Stimulated activated CD4-positive, alpha-beta T cell treated with anti-CD3 and anti-CD28 coated beads, Interleukin-4, amount 100 ng/mL, for 48 hours (primary cell): ENCODE measurements around the gene ACP4.
"Not testable (repeated sequence)": the region's sequence is repeated elsewhere in the genome, so short reads cannot be mapped to it uniquely, and the experiment has no call there.

Experiments used
- DNase-seq, 2 donors: peaks; one replicate each; pipeline ENCODE4 v3.0.0-alpha.2; 2020; ENCODE audit warnings: low read depth in 2 of 2

Gene ACP4, protein sequence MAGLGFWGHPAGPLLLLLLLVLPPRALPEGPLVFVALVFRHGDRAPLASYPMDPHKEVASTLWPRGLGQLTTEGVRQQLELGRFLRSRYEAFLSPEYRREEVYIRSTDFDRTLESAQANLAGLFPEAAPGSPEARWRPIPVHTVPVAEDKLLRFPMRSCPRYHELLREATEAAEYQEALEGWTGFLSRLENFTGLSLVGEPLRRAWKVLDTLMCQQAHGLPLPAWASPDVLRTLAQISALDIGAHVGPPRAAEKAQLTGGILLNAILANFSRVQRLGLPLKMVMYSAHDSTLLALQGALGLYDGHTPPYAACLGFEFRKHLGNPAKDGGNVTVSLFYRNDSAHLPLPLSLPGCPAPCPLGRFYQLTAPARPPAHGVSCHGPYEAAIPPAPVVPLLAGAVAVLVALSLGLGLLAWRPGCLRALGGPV

DNA sequence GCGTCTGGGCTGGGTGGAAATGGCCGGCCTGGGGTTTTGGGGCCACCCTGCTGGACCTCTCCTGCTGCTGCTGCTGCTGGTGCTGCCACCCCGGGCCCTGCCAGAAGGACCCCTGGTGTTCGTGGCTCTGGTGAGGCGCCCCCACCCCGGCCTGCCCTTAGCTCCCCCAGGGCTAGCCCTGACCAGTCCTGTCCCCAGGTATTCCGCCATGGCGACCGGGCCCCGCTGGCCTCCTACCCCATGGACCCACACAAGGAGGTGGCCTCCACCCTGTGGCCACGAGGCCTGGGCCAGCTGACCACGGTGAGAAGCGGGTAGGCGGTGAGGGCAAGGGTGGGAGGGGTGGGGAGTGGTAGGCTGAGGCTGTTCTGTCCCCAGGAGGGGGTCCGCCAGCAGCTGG is at the start of gene ACP4:
Gene ACP4 (plus strand): TSS at position 20 of the 400 bp plus-strand sequence. CDS start 0 bp downstream, at position 20.
- DNase-seq = no peak

DNA sequence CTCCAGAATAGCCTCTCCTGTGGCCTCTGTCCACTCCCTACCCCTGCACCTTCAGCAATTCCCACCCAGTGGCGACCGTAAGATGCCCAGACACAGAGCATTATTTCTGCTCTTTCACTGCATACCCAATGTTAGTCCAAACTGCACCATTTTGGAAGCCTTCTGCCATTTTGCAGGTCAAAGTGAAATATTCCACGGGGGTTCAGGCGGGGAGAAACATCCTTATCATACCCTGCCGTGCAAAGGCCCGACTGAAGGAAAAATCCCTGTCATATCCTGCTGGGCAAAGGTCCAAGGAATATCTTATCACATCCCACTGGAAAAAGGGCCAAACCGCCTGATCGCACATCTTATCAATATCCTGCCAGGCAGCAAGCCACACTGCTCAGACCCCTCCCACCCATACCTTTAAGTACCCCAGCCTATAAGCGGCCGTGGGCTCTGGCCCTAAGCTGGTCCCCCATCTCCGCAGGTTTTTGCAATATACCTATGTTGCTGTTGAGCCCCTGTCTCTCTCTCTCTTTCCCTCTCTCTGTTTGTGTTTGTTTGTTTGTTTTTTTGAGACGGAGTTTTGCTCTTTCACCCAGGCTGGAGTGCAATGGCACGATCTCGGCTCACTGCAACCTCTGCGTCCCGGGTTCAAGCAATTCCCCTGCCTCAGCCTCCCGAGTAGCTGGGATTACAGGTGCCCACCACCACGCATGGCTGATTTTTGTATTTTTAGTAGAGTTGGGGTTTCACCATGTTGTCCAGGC is 48.9 kb upstream of the ACP4 start:
- no peak for DNase-seq

DNA sequence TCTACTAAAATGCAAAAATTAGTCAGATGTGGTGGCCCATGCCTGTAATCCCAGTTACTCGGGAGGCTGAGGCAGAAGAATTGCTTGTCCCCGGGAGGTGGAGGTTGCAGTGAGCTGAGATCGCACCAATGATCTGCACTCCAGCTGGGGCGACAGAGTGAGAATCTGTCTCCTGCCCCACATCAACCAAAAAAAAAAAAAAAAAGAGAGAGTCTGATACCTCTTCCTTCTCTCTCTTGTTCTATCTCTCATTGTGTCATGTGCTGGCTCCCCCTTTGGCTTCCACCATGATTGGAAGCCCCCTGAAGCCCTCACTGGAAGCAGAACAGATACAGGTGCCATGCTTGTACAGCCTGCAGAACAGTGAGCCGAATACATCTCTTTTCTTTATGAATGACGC is 46.7 kb upstream of the ACP4 start:
- DNase-seq = no peak

DNA sequence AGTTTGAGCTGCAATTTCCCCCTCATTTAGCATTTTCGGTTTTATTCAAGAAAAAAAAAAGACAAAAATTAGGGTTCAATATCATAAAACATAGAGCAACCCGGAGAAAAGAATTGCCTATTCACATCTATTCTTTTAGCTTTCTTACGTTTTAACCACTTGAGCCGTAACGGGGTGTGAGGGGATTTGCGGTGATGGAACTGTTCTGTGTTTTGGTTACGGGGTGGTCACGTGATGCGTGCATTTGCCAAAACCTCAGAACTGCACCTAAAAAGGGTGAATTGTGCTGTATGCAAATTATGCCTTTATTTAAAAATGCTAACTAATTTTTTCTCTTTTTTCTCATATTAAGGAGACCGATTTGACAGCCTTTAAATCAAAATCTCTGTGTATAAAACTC is 45.0 kb upstream of the ACP4 start:
- no peak for DNase-seq

DNA sequence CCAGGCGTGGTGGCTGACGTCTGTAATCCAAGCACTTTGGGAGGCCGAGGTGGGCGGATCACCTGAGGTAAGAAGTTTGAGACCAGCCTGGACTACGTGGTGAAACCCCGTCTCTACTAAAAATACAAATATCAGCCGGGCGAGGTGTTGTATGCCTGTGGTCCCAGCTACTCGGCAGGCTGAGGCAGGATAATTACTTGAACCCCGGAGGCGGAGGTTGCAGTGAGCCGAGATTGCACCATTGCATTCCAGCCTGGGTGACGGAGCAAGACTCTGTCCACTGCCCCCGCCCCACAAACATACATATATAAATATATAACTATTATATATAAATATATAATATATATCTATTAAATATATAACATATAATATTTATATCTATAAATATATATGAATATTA is 43.1 kb upstream of the ACP4 start:
- not testable (repeated sequence) for DNase-seq

DNA sequence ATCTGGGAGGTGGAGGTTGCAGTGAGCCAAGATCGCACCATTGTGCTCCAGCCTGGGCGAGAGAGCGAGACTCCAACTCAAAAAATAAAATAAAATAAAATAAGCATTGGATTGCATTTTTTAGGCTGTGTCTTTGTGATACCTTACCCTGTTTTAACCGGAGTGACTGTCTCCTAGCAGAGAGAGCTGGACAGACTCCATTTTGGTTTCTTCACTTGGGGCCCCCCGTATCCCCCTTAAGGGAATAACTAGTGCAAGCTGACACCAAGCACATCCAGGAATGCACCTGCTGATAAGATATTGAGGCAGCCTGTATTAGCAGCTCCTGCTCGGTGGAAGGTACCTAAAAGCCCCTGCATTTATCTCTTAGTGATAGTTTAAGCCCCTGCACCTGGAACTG is 40.7 kb upstream of the ACP4 start:
- no peak for DNase-seq

DNA sequence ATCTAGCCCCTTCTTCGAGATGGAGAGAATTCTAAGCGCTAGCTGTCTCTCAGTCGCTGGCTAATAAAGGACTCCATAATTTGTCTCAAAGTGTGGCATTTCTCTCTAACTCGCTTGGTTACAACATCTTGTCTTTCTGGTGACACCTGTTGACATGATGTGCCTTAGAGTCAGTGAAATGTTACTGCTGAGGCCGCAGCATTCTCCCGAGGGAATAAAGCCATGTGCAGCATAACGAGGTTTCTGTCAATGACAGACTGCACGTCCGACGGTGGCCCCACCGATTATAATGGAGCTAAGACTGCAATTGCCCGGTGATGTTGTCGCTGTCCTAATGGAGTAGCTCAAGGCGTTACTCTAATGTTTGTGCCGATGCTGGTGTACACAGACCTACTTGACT is 40.2 kb upstream of the ACP4 start:
- DNase-seq = no peak

DNA sequence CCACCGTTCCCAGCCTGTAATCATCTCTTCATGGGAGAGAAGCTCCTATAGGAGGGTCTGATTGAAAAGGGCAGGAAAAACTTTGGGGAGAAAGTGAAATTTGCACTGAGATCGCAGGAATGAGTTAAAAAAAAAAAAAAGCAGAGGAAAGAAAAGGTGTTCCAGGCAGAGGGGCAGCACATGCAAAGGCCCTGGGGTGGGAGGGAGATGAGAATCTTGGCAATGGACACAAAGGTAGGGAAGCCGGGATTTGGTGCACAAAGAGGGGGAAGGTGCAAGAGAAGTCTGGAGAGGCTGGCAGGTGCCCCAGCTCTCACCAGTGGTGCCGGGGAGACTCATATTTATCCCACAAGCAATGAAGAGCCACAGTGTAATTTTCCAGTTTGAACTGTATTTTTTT is 36.3 kb upstream of the ACP4 start:
- DNase-seq = no peak

DNA sequence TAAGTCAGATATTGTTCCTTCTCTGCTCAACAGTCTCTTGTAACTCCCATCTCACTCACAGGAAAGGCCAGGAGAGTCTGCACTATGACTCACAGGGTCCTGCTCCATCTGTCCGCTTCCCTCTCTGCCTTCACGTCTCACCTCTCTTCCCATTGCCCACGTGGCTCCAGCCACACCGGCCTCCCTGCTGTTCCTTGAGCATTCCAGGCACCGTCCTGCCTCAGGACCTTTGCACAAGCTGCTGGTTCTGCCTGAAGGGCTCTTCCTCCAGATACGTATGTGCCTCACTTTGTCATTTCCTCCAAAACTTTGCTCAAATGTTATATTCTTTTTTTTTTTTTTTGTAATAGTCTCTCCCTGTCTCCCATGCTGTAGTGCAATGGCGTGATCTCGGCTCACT is 34.0 kb upstream of the ACP4 start:
- not testable (repeated sequence) for DNase-seq

DNA sequence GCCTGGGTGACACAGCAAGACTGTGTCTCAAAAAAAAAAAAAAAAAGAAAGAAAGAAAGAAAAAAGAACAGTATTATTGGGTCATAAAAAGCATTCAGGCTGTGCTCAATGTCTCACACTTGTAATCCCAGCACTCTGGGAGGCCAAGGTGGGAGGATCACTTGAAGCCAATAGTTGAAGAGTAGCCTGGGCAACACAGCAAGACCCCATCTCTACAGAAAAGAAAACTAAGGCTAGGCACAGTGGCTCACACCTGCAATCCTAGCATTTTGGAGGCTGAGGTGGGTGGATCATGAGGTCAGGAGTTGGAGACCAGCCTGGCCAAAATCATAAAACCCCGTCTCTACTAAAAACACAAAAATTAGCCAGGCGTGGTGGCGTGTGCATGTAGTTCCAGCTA is 32.6 kb upstream of the ACP4 start:
- not testable (repeated sequence) for DNase-seq

DNA sequence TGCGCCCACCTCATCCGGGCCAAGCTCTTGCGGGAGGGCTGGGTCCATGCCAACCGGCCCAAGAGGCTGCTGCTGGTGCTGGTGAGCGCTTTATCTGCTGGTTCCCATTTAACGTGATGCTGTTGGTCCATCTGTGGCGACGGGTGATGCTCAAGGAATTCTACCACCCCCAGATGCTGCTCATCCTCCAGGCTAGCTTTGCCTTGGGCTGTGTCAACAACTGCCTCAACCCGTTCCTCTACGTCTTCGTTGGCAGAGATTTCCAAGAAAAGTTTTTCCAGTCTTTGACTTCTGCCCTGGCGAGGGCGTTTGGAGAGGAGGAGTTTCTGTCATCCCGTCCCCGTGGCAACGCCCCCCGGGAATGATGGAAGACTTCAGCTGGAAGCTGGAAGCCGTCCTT is 31.1 kb upstream of the ACP4 start:
- DNase-seq = not testable (repeated sequence)

DNA sequence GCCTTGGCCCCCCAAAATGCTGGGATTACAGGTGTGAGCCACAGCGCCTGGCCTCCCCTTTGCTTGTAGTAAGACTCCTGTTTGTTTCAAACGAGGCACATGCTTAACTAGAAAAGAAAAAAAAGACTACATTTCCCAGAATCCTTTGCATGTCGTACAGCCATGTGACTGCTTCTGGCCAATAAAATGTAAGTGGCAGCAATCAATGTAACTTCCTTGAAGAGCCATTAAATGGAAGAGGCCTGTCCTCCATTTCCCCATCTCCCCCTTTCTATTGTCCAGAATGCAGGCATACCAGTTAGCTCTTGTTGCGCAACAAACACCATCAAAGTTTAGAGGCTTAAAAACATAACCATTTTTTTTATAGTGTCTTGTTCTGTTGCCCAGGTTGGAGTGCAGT is 30.3 kb upstream of the ACP4 start:
- no peak for DNase-seq

DNA sequence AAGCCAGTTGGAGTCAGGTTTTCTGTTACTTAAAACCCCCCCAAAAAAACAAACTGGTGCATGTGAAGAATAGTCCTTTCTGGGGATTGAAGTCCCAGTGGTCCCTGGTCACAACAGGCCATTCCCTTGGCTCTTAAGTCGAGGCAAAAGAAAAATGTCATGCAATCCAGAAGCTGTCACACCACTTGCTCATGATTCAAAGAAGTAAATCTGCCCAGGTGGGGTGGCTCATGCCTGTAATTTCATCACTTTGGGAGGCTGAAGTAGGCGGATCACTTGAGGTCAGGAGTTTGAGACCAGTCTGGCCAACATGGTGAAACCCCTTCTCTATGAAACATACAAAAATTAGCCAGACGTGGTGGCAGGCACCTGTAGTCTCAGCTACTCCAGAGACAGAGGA is 28.7 kb upstream of the ACP4 start:
- DNase-seq = not testable (repeated sequence)

DNA sequence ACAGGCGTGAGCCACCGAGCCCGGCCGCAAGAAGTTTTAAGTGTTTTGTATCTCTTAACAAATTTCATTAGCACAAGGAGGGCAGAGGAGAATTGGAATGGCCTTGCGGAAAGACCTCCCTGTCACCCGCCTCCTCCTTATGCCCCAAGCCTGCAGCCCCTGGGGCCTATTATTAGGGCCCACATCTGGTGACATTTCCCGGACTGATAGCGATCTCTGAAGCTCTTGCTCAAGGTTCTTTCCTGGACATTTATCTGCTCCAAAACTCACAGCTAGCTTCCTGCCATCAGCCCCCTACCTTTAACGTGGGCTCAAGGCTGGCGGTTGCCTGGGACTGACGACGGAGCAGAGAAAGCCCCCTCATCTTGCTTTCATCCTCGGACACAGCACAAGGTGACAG is 26.7 kb upstream of the ACP4 start:
- not testable (repeated sequence) for DNase-seq

DNA sequence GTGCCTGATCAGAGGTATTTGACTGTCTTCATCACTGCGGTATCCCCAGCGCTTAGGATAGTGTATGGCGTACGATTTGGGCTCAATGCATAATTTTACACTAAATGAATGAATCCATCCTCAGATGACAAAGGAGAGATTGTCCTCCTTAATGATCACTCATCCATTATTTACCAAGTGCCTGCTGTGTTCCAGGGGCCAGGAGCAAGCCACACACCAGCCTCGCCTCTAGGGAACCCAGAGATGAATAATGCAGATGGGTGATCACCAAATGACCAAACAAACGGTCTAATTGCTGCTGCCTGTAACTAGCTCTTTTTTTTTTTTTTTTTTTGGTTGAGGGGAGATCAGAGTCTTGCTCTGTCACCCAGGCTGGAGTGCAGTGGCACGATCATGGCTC is 25.8 kb upstream of the ACP4 start:
- no peak for DNase-seq

DNA sequence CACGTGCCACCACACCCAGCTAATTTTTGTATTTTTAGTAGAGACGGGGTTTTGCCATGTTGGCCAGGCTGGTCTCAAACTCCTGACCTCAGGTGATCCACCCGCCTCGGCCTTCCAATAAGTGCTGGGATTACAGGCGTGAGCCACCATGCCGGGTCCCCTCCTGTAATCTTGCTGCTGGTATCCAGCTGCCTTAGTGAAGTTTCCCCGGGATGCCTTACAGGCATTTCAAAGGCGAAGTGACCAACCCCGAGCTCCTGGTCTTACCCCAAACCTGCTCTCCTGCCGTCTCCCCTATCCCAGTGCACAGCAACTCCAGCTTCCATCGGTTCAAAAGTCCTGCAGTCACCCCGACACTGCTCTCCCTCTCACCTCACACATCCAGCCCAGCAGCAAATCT is 23.5 kb upstream of the ACP4 start:
- DNase-seq = not testable (repeated sequence)

DNA sequence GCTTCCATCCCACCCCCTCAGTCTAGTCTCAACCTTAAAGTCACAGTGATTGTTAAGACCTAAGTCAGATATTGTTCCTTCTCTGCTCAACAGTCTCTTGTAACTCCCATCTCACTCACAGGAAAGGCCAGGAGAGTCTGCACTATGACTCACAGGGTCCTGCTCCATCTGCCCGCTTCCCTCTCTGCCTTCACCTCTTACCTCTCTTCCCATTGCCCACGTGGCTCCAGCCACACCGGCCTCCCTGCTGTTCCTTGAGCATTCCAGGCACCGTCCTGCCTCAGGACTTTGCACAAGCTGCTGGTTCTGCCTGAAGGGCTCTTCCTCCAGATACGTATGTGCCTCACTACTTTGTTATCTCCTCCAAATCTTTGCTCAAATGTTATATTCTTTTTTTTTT is 23.0 kb upstream of the ACP4 start:
- not testable (repeated sequence) for DNase-seq

DNA sequence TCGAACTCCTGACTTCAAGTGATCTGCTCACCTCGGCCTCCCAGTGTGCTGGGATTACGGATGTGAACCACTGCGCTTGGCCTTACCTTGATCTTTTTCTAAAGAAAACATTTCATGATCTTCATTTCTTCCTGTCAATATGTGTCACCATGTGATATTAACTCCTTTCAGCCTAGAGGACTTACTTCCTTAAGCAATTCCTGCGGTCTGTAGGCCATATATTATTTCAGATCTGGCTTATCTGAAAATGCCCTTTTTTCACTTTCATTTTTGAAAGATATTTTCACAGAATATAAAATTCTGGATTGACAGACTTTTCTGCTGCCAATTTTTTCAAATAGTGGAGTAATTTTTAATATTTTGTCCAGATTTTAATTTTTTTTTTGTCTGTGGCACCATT is 21.9 kb upstream of the ACP4 start:
- no peak for DNase-seq

DNA sequence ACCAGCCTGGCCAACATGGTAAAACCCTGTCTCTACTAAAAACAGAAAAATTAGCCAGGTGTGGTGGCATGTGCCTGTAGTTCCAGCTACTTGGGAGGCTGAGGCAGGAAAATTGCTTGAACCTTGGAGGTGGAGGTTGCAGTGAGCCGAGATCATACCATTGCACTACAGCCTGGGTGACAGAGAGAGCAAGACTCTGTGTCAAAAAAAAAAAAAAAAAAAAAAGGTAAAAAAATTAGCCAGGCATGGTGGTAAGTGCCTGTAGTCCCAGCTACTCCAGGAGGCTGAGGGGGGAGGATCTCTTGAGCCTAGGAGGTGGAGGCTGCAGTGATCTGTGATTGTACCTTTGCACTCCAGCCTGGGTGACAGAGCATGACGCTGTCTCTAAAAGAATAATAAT is 20.1 kb upstream of the ACP4 start, which contains the start of gene GPR32:
Gene GPR32 (plus strand): TSS at position 301 of the 400 bp plus-strand sequence. CDS start 137 bp downstream, outside the sequence.
- DNase-seq = not testable (repeated sequence)

DNA sequence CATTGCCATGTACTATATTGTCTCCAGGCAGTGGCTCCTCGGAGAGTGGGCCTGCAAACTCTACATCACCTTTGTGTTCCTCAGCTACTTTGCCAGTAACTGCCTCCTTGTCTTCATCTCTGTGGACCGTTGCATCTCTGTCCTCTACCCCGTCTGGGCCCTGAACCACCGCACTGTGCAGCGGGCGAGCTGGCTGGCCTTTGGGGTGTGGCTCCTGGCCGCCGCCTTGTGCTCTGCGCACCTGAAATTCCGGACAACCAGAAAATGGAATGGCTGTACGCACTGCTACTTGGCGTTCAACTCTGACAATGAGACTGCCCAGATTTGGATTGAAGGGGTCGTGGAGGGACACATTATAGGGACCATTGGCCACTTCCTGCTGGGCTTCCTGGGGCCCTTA is 19.3 kb upstream of the ACP4 start:
- DNase-seq = no peak

DNA sequence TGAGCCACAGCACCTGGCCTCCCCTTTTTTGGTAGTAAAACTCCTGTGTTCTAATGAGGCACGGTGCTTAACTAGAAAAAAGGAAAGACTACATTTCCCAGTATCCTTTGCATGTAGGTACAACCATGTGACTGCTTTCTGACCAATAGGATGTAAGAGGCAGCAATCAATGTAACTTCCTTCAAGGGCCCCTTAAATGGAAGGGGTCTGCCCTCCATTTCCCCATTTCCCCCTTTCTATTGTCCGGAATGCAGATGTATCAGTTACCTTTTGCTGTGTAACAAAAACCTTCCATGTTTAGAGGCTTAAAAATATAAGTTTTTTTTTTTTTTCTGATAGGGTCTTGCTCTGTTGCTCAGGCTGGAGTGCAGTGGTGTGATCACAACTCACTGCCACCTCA is 17.7 kb upstream of the ACP4 start:
- DNase-seq = no peak

DNA sequence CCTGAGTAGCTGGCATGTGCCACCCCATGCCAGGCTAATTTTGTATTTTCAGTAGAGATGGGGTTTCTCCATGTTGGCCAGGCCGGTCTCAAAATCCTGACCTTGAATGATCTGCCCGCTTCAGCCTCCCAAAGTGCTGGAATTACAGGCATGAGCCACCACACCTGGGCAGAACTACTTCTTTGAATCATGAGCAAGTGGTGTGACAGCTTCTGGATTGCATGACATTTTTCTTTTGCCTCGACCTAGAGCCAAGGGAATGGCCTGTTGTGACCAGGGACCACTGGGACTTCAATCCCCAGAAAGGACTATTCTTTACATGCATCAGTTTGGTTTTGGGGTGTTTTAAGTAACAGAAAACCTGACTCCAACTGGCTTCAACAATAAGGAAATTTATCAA is 17.3 kb upstream of the ACP4 start:
- DNase-seq = not testable (repeated sequence)

DNA sequence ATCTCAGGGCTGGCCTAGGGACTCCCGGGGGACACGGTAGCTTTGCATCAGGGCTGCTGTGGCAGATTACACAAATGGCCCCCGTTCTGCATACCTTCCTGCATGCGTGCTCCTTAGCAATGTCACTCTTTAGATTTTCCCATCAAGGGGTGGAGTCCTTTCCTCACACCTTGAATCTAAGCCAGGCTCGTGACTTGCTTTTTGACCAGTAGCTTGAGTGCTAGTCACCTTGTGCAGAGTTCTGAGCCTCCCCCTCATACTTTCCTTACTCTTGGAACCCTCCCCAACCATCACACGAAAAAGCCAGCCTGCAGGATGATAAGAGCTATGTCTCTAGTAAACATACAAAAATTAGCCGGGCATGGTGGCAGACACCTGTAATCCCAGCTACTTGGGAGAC is 16.8 kb upstream of the ACP4 start:
- not testable (repeated sequence) for DNase-seq
